Esophagus muscularis mucosa (tissue), 3 donors: Measurements from ENCODE around the gene PDK2.

Experiments used
- POLR2A ChIP-seq: fragments of 450-650 bp; IDR thresholded peaks from one replicate; pipeline ENCODE4 v1.6.1; 2017; ENCODE audit warnings: antibody characterized with exemption, moderate library complexity, mild to moderate bottlenecking, low read depth
- POLR2AphosphoS5 ChIP-seq, 2 donors: sonication (generic); formaldehyde crosslinking; IDR thresholded peaks; one replicate each; pipeline ENCODE4 v1.6.1; 2017; ENCODE audit warnings: antibody characterized with exemption in 2 of 2
- TF ChIP-seq, protein P1 (sequence below), 3 experiments: fragments of 200-600 bp in 2 of 3; fragments of 450-650 bp in 1 of 3; sonication (generic) in 2 of 3; IDR thresholded peaks; one replicate each; pipeline ENCODE4 v1.5.1; 2017 to 2019; ENCODE audit warnings: antibody characterized with exemption in 3 of 3, mild to moderate bottlenecking in 2 of 3, moderate library complexity in 1 of 3

DNA sequence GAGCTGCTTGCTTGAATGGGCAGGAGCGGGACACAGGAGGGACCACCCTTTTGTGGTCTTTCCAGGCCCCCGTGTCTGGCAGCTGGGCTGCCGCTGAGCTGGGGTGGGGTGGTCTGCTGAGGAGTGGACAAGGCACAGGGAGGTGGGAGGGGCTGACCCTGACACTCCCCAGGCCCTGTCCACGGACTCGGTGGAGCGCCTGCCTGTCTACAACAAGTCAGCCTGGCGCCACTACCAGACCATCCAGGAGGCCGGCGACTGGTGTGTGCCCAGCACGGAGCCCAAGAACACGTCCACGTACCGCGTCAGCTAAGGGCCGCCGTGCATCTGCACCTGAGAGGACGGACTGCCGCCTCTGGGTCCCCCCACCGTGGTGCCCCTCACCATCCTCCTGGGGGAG is 14.6 kb downstream of the PDK2 start:
- no peak for TF ChIP-seq POLR2A
- TF ChIP-seq, protein P1, sequence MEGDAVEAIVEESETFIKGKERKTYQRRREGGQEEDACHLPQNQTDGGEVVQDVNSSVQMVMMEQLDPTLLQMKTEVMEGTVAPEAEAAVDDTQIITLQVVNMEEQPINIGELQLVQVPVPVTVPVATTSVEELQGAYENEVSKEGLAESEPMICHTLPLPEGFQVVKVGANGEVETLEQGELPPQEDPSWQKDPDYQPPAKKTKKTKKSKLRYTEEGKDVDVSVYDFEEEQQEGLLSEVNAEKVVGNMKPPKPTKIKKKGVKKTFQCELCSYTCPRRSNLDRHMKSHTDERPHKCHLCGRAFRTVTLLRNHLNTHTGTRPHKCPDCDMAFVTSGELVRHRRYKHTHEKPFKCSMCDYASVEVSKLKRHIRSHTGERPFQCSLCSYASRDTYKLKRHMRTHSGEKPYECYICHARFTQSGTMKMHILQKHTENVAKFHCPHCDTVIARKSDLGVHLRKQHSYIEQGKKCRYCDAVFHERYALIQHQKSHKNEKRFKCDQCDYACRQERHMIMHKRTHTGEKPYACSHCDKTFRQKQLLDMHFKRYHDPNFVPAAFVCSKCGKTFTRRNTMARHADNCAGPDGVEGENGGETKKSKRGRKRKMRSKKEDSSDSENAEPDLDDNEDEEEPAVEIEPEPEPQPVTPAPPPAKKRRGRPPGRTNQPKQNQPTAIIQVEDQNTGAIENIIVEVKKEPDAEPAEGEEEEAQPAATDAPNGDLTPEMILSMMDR (IDR thresholded peaks at IDR 0.05) = no peak
- no peak for TF ChIP-seq POLR2AphosphoS5 (IDR thresholded peaks at IDR 0.05)
